Measurements from ENCODE around the gene KBTBD2.

DNA sequence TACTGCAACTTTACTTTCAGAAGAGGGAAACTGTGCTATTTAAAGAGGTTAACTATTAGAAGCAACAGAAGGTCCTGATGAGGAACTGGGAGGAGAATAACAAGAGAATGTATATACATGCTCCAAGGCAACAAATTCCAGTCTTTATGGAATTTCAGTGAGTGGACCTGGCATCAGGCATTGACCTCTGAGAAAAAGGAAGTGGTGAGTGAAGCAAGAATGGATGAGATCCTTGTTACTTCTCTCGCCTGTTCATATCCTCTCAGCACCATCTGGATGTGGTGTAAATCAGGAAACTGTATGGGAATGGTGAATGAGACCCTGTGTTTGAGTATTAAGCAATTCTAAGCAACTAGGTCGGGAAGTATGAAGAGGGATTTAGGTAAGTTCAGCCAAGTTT is 30.3 kb upstream of the KBTBD2 start:
- TF ChIP-seq, protein P1, sequence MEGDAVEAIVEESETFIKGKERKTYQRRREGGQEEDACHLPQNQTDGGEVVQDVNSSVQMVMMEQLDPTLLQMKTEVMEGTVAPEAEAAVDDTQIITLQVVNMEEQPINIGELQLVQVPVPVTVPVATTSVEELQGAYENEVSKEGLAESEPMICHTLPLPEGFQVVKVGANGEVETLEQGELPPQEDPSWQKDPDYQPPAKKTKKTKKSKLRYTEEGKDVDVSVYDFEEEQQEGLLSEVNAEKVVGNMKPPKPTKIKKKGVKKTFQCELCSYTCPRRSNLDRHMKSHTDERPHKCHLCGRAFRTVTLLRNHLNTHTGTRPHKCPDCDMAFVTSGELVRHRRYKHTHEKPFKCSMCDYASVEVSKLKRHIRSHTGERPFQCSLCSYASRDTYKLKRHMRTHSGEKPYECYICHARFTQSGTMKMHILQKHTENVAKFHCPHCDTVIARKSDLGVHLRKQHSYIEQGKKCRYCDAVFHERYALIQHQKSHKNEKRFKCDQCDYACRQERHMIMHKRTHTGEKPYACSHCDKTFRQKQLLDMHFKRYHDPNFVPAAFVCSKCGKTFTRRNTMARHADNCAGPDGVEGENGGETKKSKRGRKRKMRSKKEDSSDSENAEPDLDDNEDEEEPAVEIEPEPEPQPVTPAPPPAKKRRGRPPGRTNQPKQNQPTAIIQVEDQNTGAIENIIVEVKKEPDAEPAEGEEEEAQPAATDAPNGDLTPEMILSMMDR (IDR thresholded peaks at IDR 0.05; ENCODE audit: borderline replicate concordance, extremely low read depth, low read length, poor library complexity, severe bottlenecking): no peak
- no peak for TF ChIP-seq EZH2 (IDR thresholded peaks at IDR 0.05; ENCODE audit: borderline replicate concordance, low read depth, low read length, severe bottlenecking)
